Astrocyte of the cerebellum (primary cell): ENCODE results near the gene MORC2.

Experiments
- DNase-seq: peaks from one replicate; pipeline ENCODE4 v3.0.0-alpha.2; 2011; ENCODE audit warnings: low read depth
- H3K4me3 ChIP-seq: 2 replicates; pipeline ENCODE4 v1.5.1; 2011; ENCODE audit warnings: mild to moderate bottlenecking, low read depth, low read length, moderate library complexity
- CTCF ChIP-seq: IDR thresholded peaks from 2 replicates; pipeline ENCODE4 v1.5.1; 2012; ENCODE audit warnings: low read length, low read depth, moderate library complexity, mild to moderate bottlenecking; ENCODE audit errors: missing control alignments
- in situ Hi-C: cut with HindIII; loops from 2 replicates; pipeline ENCODE4 v1.10.0; 2017; ENCODE audit warnings: low sequenced_read_pairs

MORC2 gene

GRCh38 chr22:30934053-30934452 lies 34.5 kb downstream of the MORC2 start:
- no peak for TF ChIP-seq CTCF
- in situ Hi-C loops = no loop called here
- no peak for DNase-seq
- no peak overlapping the region for H3K4me3 ChIP-seq

- DNase-seq = no peak
- H3K4me3 ChIP-seq = no peak overlapping the region
- TF ChIP-seq CTCF = no peak
- in situ Hi-C loops = no loop called here
Observed at GRCh38 chr22:30933457-30933856, 35.1 kb downstream of the MORC2 start.

- in situ Hi-C loops = no loop called here
Observed at GRCh38 chr22:30932661-30933060, 35.9 kb downstream of the MORC2 start.

GRCh38 chr22:30931541-30932300 lies 36.9 kb downstream of the MORC2 start:
- DNase-seq = no peak
- TF ChIP-seq CTCF = no peak
- no peak overlapping the region for H3K4me3 ChIP-seq
- in situ Hi-C loops = no loop called here

More at GRCh38 chr22:30932661-30933060, 35.9 kb downstream of the MORC2 start:
- no peak for DNase-seq
- TF ChIP-seq CTCF = no peak
- no peak overlapping the region for H3K4me3 ChIP-seq

GRCh38 chr22:30930228-30930627 lies 38.3 kb downstream of the MORC2 start:
- TF ChIP-seq CTCF = no peak
- no peak overlapping the region for H3K4me3 ChIP-seq
- no peak for DNase-seq
- in situ Hi-C loops = no loop called here

- in situ Hi-C loops = no loop called here
- TF ChIP-seq CTCF = no peak
- no peak for DNase-seq
- H3K4me3 ChIP-seq = no peak overlapping the region
Observed at GRCh38 chr22:30928401-30928800, 40.2 kb downstream of the MORC2 start.

GRCh38 chr22:30927806-30928205 lies 40.8 kb downstream of the MORC2 start:
- in situ Hi-C loops = no loop called here
- no peak for DNase-seq
- no peak for TF ChIP-seq CTCF
- no peak overlapping the region for H3K4me3 ChIP-seq
